HG03520 (cell line): ENCODE measurements around the gene REEP6.

Experiments
- ATAC-seq: cut with Tn5 transposase; IDR thresholded peaks from one replicate; pipeline ENCODE4 v1.9.1; 2021; ENCODE audit warnings: mild to moderate bottlenecking, moderate library complexity; ENCODE audit not compliant: unreplicated experiment

The REEP6 gene

GRCh38 chr19:1540365-1540925, 49.5 kb downstream of the REEP6 start:
- ATAC-seq = no peak
